ENCODE results near the gene ZNF385B.

GRCh38 chr2:179669196-179669595 lies 192.2 kb downstream of the ZNF385B start:
- TF ChIP-seq, protein P1, sequence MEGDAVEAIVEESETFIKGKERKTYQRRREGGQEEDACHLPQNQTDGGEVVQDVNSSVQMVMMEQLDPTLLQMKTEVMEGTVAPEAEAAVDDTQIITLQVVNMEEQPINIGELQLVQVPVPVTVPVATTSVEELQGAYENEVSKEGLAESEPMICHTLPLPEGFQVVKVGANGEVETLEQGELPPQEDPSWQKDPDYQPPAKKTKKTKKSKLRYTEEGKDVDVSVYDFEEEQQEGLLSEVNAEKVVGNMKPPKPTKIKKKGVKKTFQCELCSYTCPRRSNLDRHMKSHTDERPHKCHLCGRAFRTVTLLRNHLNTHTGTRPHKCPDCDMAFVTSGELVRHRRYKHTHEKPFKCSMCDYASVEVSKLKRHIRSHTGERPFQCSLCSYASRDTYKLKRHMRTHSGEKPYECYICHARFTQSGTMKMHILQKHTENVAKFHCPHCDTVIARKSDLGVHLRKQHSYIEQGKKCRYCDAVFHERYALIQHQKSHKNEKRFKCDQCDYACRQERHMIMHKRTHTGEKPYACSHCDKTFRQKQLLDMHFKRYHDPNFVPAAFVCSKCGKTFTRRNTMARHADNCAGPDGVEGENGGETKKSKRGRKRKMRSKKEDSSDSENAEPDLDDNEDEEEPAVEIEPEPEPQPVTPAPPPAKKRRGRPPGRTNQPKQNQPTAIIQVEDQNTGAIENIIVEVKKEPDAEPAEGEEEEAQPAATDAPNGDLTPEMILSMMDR (IDR thresholded peaks at IDR 0.05), result no peak
- no peak for TF ChIP-seq SIN3A (IDR thresholded peaks at IDR 0.05; ENCODE audit: borderline replicate concordance, insufficient read depth, low read depth, low read length)
- no peak for TF ChIP-seq POLR2AphosphoS5 (IDR thresholded peaks at IDR 0.05; ENCODE audit: low read depth, low read length)
- TF ChIP-seq REST (IDR thresholded peaks at IDR 0.05; ENCODE audit: insufficient read depth in 1 of 2, low read depth in 2 of 2, low read length in 1 of 2), result no peak
- no peak for TF ChIP-seq TCF7L2 (IDR thresholded peaks at IDR 0.05; ENCODE audit: low read depth, low read length)

All from Panc1 (cell line).